Measurements from ENCODE around the gene SCRT2.

DNA sequence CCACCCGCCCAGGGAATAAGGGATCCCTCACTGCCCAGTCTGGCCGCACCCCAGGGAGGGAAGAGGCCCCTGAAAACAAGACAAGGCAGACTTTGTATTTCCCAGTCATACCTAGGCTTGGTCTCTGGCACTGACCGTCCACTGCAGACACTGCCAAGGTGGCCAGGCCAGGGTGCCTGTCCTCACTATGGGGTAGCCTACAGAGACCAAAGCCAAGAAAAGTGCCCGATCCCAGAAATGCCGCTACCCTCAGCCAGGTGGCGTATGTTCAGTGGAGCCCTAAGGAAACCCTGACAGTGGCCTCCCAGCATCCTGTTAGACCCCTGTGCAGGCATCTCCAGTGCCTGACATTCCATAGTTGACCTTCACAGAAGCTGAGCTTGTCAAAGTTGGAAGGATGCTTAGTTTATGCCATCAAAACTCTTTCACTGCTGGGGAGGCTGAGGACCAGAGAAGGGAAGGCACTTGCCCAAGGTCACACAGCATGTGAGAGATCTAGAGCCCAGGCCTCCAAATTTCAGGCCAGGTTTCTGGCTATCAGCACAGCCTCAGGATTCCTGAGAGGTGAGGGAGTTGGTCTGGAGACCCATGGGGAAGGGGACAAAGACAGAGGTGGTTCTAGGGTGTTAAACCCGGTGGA lies 2.5 kb downstream of the SCRT2 start:
- no peak for TF ChIP-seq POLR2A (IDR thresholded peaks at IDR 0.05; ENCODE audit: low read depth, low read length)
- TF ChIP-seq, protein P1, sequence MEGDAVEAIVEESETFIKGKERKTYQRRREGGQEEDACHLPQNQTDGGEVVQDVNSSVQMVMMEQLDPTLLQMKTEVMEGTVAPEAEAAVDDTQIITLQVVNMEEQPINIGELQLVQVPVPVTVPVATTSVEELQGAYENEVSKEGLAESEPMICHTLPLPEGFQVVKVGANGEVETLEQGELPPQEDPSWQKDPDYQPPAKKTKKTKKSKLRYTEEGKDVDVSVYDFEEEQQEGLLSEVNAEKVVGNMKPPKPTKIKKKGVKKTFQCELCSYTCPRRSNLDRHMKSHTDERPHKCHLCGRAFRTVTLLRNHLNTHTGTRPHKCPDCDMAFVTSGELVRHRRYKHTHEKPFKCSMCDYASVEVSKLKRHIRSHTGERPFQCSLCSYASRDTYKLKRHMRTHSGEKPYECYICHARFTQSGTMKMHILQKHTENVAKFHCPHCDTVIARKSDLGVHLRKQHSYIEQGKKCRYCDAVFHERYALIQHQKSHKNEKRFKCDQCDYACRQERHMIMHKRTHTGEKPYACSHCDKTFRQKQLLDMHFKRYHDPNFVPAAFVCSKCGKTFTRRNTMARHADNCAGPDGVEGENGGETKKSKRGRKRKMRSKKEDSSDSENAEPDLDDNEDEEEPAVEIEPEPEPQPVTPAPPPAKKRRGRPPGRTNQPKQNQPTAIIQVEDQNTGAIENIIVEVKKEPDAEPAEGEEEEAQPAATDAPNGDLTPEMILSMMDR (IDR thresholded peaks at IDR 0.05; ENCODE audit: extremely low read depth in 1 of 2, insufficient read depth in 1 of 2, low read depth in 1 of 2, low read length in 2 of 2): no peak
- TF ChIP-seq POLR2AphosphoS5 (IDR thresholded peaks at IDR 0.05; ENCODE audit: insufficient read depth, low read depth, low read length): no peak
- no peak for TF ChIP-seq JUN (IDR thresholded peaks at IDR 0.05; ENCODE audit: borderline replicate concordance, insufficient read depth, insufficient read length, low read depth)
- TF ChIP-seq EZH2 (IDR thresholded peaks at IDR 0.05; ENCODE audit: borderline replicate concordance, low read depth, low read length, severe bottlenecking): no peak

All from endothelial cell of umbilical vein (primary cell).